Panc1 (cell line): ENCODE results near the gene EIF4EBP3. TPM values are rescaled to one million over a fixed set of nuclear protein-coding genes. Genes with fewer than 3 reads are reported as not detected.
A peak's percentile ranks its signal among the peaks of the same experiment; 100 is the strongest.

Experiments
- ATAC-seq: fragments of 200-7000 bp; cut with Tn5 transposase; 2 replicates; pipeline ENCODE4 v1.9.1; 2020; ENCODE audit warnings: mild to moderate bottlenecking, moderate library complexity
- BruUV-seq: library from RNA; stranded (reverse); fragments of 400-500 nt; replicated peaks from 2 replicates; lab custom pipeline; 2021; lab: Mats Ljungman, UMichigan
- CTCF ChIA-PET: fragments of 300-600 bp; sonication (Branson Sonifier 250); formaldehyde crosslinking; loops from one replicate; lab custom pipeline; 2022; ENCODE audit warnings: antibody characterized with exemption; lab: Charles Lee
- POLR2A ChIA-PET: fragments of 300-600 bp; sonication (Branson Sonifier 250); formaldehyde crosslinking; loops from one replicate; lab custom pipeline; 2022; ENCODE audit warnings: antibody characterized with exemption; lab: Charles Lee
- DNase-seq: peaks from one replicate; pipeline ENCODE4 v3.0.0-alpha.2; 2010; ENCODE audit warnings: low read depth, low spot score
- H3K27ac ChIP-seq: 2 replicates; pipeline ENCODE4 v1.5.1; 2011; ENCODE audit warnings: mild to moderate bottlenecking, low read length, inconsistent platforms
- H3K27me3 ChIP-seq: fragments of 200-500 bp; sonication (Bioruptor generic); 2 replicates; pipeline ENCODE4 v1.6.0; 2014; ENCODE audit warnings: low read length, inconsistent platforms; ENCODE audit not compliant: control insufficient read depth, insufficient read depth
- H3K36me3 ChIP-seq: fragments of 200-500 bp; sonication (Bioruptor generic); 2 replicates; pipeline ENCODE4 v1.5.1; 2014; ENCODE audit warnings: inconsistent platforms, mild to moderate bottlenecking, low read length, moderate library complexity; ENCODE audit not compliant: control insufficient read depth, insufficient read depth
- H3K4me1 ChIP-seq: 2 replicates; pipeline ENCODE4 v1.5.1; 2011; ENCODE audit warnings: inconsistent platforms, mild to moderate bottlenecking, low read length, moderate library complexity; ENCODE audit not compliant: control insufficient read depth, insufficient read depth
- H3K4me3 ChIP-seq, 2 experiments: 2 replicates each; pipeline ENCODE4 v1.5.1; 2011 to 2012; ENCODE audit warnings: low read depth in 2 of 2, low read length in 2 of 2, mild to moderate bottlenecking in 2 of 2, inconsistent platforms in 1 of 2, moderate library complexity in 1 of 2
- H3K9me3 ChIP-seq: fragments of 200-500 bp; sonication (Bioruptor generic); 2 replicates; pipeline ENCODE4 v1.5.1; 2014; ENCODE audit warnings: low read depth, mild to moderate bottlenecking, inconsistent platforms, low read length, moderate library complexity; ENCODE audit not compliant: control insufficient read depth, insufficient read depth
- POLR2AphosphoS5 ChIP-seq: IDR thresholded peaks from 2 replicates; pipeline ENCODE4 v1.6.1; 2012; ENCODE audit warnings: mild to moderate bottlenecking, low read depth, low read length, moderate library complexity
- SIN3A ChIP-seq: IDR thresholded peaks from 2 replicates; pipeline ENCODE4 v1.6.1; 2012; ENCODE audit warnings: low read depth, mild to moderate bottlenecking, low read length, moderate library complexity, borderline replicate concordance; ENCODE audit not compliant: insufficient read depth
- TCF7L2 ChIP-seq: IDR thresholded peaks from 2 replicates; pipeline ENCODE4 v1.6.1; 2011; ENCODE audit warnings: mild to moderate bottlenecking, low read depth, low read length, inconsistent platforms
- in situ Hi-C: cut with HindIII; loops from 2 replicates; pipeline ENCODE4 v1.10.0; 2016; ENCODE audit warnings: low sequenced_read_pairs, low pct_unique_long_range_greater_than_20kb
- intact Hi-C: fragments of 100-400 bp; cut with micrococcal nuclease; formaldehyde crosslinking; loops from one replicate; pipeline ENCODE4 v1.10.0; 2022; ENCODE audit not compliant: unreplicated experiment
- total RNA-seq: library from RNA; stranded (reverse); gene quantifications from one replicate; pipeline ENCODE4 v1.2.1, GENCODE V29; 2021; ENCODE audit not compliant: unreplicated experiment
- TF ChIP-seq, protein P1 (sequence below): fragments of 450-650 bp; IDR thresholded peaks from 2 replicates; pipeline ENCODE4 v1.5.1; 2017; ENCODE audit warnings: mild to moderate bottlenecking
- TF ChIP-seq, protein P2 (sequence below), 2 experiments: IDR thresholded peaks; 2 replicates each; pipeline ENCODE4 v1.6.1; 2011 to 2012; ENCODE audit warnings: low read depth in 2 of 2, control low read depth in 1 of 2, low read length in 1 of 2, mild to moderate bottlenecking in 1 of 2, moderate library complexity in 1 of 2; ENCODE audit not compliant: insufficient read depth in 1 of 2

The EIF4EBP3 gene
- total RNA-seq, 1 experiment from 2014 or later = 8.6 TPM

DNA sequence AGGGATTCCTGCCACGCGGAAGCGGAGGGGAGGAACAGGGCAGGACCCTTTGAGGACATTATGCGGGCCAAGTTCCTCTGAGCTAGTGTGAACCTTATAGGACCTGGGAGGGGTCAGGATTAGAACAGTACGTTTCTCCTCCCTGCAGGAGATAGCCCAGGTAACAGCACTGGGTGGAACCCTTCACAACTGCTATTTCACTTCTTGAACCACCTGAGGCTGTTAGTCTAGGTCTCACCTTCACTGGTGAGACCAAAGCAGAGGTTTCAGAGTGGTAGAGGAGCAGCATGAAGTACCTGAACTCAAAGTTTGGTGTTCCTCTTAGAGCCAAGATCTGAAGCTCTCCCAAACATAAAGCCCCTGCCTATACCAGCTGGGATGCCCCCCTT is 832 bp downstream of the EIF4EBP3 start (continued):
- no peak for TF ChIP-seq SIN3A

DNA sequence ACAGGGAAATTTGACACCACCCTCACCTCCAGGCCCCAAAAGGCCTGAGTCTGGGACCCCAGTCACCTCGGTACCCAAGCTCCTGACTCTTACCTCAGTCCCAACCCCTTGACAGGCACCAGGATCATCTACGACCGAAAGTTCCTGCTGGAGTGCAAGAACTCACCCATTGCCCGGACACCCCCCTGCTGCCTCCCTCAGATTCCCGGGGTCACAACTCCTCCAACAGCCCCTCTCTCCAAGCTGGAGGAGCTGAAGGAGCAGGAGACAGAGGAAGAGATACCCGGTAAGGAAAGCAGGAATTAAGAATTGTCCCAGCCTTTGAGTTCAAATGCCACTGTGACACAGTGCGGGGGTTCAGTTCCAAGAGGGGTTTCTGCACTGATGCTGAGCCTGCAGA is 1.3 kb downstream of the EIF4EBP3 start:
- H3K4me3 ChIP-seq = no peak overlapping the region; a peak in 1 of 4 replicates
- no peaks in the 10 kb centered on the region for H3K9me3 ChIP-seq
- POLR2A ChIA-PET = interaction anchor here (1.1 kb wide), 1 partner anchor 8 kb away, joined by 6 read pairs; no protein-coding TSS in a partner anchor
- peaks cover 10% of the 10 kb centered on the region; the same call in 1 of the 2 replicates for H3K36me3 ChIP-seq
- no peaks in the 10 kb centered on the region for H3K27me3 ChIP-seq
- intact Hi-C loops (no loop called here), in situ Hi-C loops (no loop called here)
- CTCF ChIA-PET = no interaction called here
- TF ChIP-seq, protein P1, sequence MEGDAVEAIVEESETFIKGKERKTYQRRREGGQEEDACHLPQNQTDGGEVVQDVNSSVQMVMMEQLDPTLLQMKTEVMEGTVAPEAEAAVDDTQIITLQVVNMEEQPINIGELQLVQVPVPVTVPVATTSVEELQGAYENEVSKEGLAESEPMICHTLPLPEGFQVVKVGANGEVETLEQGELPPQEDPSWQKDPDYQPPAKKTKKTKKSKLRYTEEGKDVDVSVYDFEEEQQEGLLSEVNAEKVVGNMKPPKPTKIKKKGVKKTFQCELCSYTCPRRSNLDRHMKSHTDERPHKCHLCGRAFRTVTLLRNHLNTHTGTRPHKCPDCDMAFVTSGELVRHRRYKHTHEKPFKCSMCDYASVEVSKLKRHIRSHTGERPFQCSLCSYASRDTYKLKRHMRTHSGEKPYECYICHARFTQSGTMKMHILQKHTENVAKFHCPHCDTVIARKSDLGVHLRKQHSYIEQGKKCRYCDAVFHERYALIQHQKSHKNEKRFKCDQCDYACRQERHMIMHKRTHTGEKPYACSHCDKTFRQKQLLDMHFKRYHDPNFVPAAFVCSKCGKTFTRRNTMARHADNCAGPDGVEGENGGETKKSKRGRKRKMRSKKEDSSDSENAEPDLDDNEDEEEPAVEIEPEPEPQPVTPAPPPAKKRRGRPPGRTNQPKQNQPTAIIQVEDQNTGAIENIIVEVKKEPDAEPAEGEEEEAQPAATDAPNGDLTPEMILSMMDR = no peak
- TF ChIP-seq SIN3A (no peak), POLR2AphosphoS5 (no peak; the same call in 1 of the 2 replicates), TCF7L2 (no peak)
- TF ChIP-seq, protein P2, sequence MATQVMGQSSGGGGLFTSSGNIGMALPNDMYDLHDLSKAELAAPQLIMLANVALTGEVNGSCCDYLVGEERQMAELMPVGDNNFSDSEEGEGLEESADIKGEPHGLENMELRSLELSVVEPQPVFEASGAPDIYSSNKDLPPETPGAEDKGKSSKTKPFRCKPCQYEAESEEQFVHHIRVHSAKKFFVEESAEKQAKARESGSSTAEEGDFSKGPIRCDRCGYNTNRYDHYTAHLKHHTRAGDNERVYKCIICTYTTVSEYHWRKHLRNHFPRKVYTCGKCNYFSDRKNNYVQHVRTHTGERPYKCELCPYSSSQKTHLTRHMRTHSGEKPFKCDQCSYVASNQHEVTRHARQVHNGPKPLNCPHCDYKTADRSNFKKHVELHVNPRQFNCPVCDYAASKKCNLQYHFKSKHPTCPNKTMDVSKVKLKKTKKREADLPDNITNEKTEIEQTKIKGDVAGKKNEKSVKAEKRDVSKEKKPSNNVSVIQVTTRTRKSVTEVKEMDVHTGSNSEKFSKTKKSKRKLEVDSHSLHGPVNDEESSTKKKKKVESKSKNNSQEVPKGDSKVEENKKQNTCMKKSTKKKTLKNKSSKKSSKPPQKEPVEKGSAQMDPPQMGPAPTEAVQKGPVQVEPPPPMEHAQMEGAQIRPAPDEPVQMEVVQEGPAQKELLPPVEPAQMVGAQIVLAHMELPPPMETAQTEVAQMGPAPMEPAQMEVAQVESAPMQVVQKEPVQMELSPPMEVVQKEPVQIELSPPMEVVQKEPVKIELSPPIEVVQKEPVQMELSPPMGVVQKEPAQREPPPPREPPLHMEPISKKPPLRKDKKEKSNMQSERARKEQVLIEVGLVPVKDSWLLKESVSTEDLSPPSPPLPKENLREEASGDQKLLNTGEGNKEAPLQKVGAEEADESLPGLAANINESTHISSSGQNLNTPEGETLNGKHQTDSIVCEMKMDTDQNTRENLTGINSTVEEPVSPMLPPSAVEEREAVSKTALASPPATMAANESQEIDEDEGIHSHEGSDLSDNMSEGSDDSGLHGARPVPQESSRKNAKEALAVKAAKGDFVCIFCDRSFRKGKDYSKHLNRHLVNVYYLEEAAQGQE (IDR thresholded peaks at IDR 0.05; ENCODE audit: insufficient read depth in 1 of 2, low read depth in 2 of 2, low read length in 1 of 2) = no peak
- ATAC-seq (no peak), DNase-seq (no peak)
- BruUV-seq = no TSS peak
- H3K27ac ChIP-seq = peak overlapping the region; percentile 76
- H3K4me1 ChIP-seq = peaks cover 34% of the 10 kb centered on the region

DNA sequence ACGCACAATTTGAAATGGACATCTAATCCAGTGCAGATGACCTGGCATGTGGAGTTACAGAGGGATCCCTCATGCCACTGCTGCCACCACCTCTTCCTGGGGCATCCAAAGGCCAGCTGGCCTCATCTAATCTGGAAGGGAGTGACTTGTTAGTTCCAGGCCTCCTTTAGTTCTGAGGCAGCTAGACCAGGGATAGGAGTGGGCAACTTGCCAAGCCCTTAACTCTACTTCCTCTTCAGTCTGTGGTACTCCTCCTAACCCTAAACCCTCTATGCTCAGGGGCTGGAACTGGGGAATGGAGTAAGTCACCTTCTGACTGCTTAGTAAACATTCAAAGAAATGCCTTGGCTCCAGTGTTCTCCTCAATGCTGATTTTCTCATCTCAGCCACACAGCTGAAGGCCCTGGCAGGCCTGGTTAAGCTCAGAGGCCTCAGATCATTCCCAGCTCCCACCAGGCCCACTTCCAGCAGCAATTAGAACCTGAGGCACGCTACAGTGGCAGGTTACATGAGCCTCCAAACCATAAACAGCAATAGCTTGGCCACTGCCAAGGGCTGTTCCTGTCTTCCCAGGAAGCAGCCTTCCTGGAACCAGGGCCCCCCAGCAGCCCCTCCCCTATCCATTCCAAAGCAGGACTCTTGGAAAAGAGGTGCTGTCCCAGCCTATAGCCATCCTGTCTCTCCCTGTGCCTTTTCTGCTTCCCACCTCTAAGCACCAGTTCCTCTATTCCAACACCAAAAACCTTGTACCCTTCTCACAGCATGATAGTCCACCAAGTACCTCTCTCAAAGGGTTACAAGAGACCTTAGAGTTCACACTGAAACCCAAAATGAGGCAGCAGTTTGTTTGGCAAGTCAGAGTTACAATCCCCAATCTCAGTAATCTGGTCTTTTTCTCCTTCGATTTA is 2.0 kb downstream of the EIF4EBP3 start:
- TF ChIP-seq, protein P1 = no peak
- peak; percentile 9 for TF ChIP-seq POLR2AphosphoS5
- TF ChIP-seq SIN3A = no peak
- peaks cover 34% of the 10 kb centered on the region for H3K4me1 ChIP-seq
- ChIA-PET CTCF (no interaction called here), POLR2A (interaction anchor here (1.1 kb wide), 1 partner anchor 7 kb away, joined by 6 read pairs; no protein-coding TSS in a partner anchor)
- peaks cover 10% of the 10 kb centered on the region; the same call in 1 of the 2 replicates for H3K36me3 ChIP-seq
- in situ Hi-C loops (no loop called here), intact Hi-C loops (no loop called here)
- no peak overlapping the region for H3K4me3 ChIP-seq
- BruUV-seq = no TSS peak
- no peaks in the 10 kb centered on the region for H3K9me3 ChIP-seq
- ATAC-seq = no peak
- H3K27ac ChIP-seq = peak overlapping the region; percentile 25; the same call in 1 of the 2 replicates
- DNase-seq = no peak
- no peaks in the 10 kb centered on the region for H3K27me3 ChIP-seq
